ENCODE measurements around the gene ZNF865.
"Not testable (repeated sequence)": the region's sequence is repeated elsewhere in the genome, so short reads cannot be mapped to it uniquely, and the experiment has no call there.

Gene ZNF865

GRCh38 chr19:55605637-55606470 lies at the start of gene ZNF865:
Gene ZNF865 (plus strand): TSS chr19:55605647. CDS start chr19:55613619, 7,972 bp downstream.
- Mint-ChIP-seq H3K27ac (peak within 1 kb of the TSS; percentile 99), H3K4me1 (peaks cover 54 to 71% of the 10 kb centered on the region in 2 donors), H3K27me3 (no peaks in the 10 kb centered on the region), H3K4me3 (peak within 1 kb of the TSS; percentile 94 to 99), H3K36me3 (peaks cover 23 to 43% of the 10 kb centered on the region in 2 donors), H3K9me3 (peaks cover 0 to 2% of the 10 kb centered on the region in 2 donors)
- DNase-seq (peak; percentile 73), ATAC-seq (replicated peaks) (peak; percentile 41 to 52)

- ATAC-seq (replicated peaks) = no peak
- H3K27ac Mint-ChIP-seq = no peak overlapping the region
- H3K36me3 Mint-ChIP-seq = no peaks in the 10 kb centered on the region
- peaks cover 12 to 22% of the 10 kb centered on the region in 2 donors for H3K27me3 Mint-ChIP-seq
- H3K9me3 Mint-ChIP-seq = peaks cover 3 to 4% of the 10 kb centered on the region in 2 donors
- no peaks in the 10 kb centered on the region for H3K4me1 Mint-ChIP-seq
- H3K4me3 Mint-ChIP-seq = no peak overlapping the region
- DNase-seq = no peak
These were observed 45.8 kb upstream of the ZNF865 start for GRCh38 chr19:55559684-55560083.

DNA sequence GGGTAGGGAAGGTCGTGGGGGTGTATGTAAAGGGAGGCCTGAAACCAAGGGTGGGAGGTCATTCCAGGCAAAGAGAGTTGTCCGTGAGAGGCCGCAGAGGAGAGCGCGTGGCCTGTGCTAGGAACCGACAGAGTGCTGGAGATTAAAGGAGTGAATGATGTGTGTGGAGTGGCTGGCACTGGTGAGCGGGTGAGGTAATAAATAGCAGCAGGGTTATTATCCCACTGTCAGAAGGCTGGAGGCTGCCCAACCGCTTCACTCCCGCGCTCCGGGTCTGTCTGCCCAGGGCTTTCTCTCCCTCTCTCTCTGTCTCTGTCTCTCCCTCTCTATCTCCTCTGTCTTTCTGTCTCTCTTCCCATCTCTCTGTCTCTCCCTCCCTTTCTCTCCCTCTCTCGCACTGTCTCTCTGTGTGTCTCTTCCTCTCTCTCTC lies 42.2 kb upstream of the ZNF865 start:
- Mint-ChIP-seq H3K9me3 (peaks cover 3 to 4% of the 10 kb centered on the region in 2 donors), H3K4me3 (no peak overlapping the region), H3K27me3 (peaks cover 25 to 39% of the 10 kb centered on the region in 2 donors), H3K36me3 (no peaks in the 10 kb centered on the region), H3K4me1 (no peaks in the 10 kb centered on the region), H3K27ac (no peak overlapping the region)
- no peak for ATAC-seq (replicated peaks)
- DNase-seq = no peak

- H3K9me3 Mint-ChIP-seq = no peaks in the 10 kb centered on the region
- H3K27me3 Mint-ChIP-seq = peaks cover 22 to 25% of the 10 kb centered on the region in 2 donors
- ATAC-seq (replicated peaks) (no peak), DNase-seq (no peak)
- no peak overlapping the region for H3K27ac Mint-ChIP-seq
- H3K4me1 Mint-ChIP-seq = no peaks in the 10 kb centered on the region
- no peaks in the 10 kb centered on the region for H3K36me3 Mint-ChIP-seq
- H3K4me3 Mint-ChIP-seq = no peak overlapping the region
These were observed 38.6 kb upstream of the ZNF865 start for GRCh38 chr19:55566823-55567222.

DNA sequence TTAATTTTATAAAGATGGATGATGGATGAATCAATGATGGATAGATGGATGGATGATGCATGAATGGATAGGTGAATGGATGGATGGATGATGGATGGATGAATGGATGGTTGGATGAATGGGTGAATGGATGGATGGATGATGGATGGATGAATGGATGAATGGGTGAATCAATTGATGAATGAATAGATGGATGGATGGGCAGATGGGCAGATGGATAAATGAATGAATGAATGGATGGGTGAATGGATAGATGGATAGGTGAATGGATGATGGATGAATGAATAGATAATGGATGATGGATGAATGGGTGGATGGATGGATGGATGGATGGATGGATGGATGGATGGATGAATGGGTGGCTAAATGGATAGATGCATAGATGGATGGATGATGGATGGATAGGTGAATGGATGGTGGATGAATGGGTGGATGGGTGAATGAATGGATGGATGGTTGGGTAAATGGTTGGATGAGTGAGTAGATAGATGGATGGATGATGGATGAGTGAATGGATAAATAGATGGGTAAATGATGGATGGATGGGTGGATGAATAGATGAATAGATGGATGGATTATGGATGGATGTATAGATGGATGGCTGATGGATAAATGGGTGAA lies 37.6 kb upstream of the ZNF865 start:
- H3K4me1 Mint-ChIP-seq = no peaks in the 10 kb centered on the region
- no peaks in the 10 kb centered on the region for H3K9me3 Mint-ChIP-seq
- H3K4me3 Mint-ChIP-seq = no peak overlapping the region
- H3K27me3 Mint-ChIP-seq = peaks cover 22 to 25% of the 10 kb centered on the region in 2 donors
- no peak overlapping the region for H3K27ac Mint-ChIP-seq
- no peak for DNase-seq
- H3K36me3 Mint-ChIP-seq = no peaks in the 10 kb centered on the region
- ATAC-seq (replicated peaks) = no peak

- not testable (repeated sequence) for H3K4me1 Mint-ChIP-seq; H3K4me3 Mint-ChIP-seq; H3K9me3 Mint-ChIP-seq; H3K36me3 Mint-ChIP-seq; ATAC-seq (replicated peaks); DNase-seq; H3K27ac Mint-ChIP-seq
- H3K27me3 Mint-ChIP-seq = peaks cover 13 to 19% of the 10 kb centered on the region in 2 donors
These were observed 36.0 kb upstream of the ZNF865 start for GRCh38 chr19:55569477-55569876.

DNA sequence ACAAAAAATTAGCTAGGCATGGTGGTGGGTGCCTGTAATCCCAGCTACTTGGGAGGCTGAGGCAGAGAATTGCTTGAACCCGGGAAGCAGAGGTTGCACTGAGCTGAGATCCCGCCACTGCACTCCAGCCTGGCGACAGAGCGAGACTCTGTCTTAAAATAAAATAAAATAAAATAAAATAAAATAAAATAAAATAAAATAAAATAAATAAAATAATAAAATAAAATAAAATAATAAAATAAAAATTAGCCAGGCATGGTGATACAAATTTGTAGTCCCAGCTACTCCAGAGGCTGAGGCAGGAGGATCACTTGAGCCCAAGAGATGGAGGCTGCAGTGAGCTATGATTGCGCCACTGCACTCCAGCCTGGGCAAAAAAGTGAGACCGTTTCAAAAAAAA lies 31.5 kb upstream of the ZNF865 start:
- not testable (repeated sequence) for ATAC-seq (replicated peaks); H3K27ac Mint-ChIP-seq; DNase-seq; H3K27me3 Mint-ChIP-seq; H3K9me3 Mint-ChIP-seq; H3K4me1 Mint-ChIP-seq; H3K4me3 Mint-ChIP-seq
- peaks cover 18 to 22% of the 10 kb centered on the region in 2 donors for H3K36me3 Mint-ChIP-seq

GRCh38 chr19:55576746-55577145 lies 28.7 kb upstream of the ZNF865 start:
- H3K36me3 Mint-ChIP-seq = peaks cover 23 to 27% of the 10 kb centered on the region in 2 donors
- ATAC-seq (replicated peaks) (no peak), DNase-seq (no peak)
- H3K27ac Mint-ChIP-seq = no peak overlapping the region
- no peaks in the 10 kb centered on the region for H3K27me3 Mint-ChIP-seq
- H3K4me3 Mint-ChIP-seq = no peak overlapping the region
- peaks cover 15 to 17% of the 10 kb centered on the region in 2 donors for H3K4me1 Mint-ChIP-seq
- peaks cover 2 to 4% of the 10 kb centered on the region in 2 donors for H3K9me3 Mint-ChIP-seq

GRCh38 chr19:55578031-55578760 lies 27.3 kb upstream of the ZNF865 start:
- H3K27me3 Mint-ChIP-seq = no peaks in the 10 kb centered on the region
- H3K4me1 Mint-ChIP-seq = peaks cover 18 to 22% of the 10 kb centered on the region in 2 donors
- peaks cover 2 to 4% of the 10 kb centered on the region in 2 donors for H3K9me3 Mint-ChIP-seq
- no peak overlapping the region for H3K27ac Mint-ChIP-seq
- H3K4me3 Mint-ChIP-seq = no peak overlapping the region
- no peak for DNase-seq
- ATAC-seq (replicated peaks) = no peak
- H3K36me3 Mint-ChIP-seq = peaks cover 23 to 27% of the 10 kb centered on the region in 2 donors

DNA sequence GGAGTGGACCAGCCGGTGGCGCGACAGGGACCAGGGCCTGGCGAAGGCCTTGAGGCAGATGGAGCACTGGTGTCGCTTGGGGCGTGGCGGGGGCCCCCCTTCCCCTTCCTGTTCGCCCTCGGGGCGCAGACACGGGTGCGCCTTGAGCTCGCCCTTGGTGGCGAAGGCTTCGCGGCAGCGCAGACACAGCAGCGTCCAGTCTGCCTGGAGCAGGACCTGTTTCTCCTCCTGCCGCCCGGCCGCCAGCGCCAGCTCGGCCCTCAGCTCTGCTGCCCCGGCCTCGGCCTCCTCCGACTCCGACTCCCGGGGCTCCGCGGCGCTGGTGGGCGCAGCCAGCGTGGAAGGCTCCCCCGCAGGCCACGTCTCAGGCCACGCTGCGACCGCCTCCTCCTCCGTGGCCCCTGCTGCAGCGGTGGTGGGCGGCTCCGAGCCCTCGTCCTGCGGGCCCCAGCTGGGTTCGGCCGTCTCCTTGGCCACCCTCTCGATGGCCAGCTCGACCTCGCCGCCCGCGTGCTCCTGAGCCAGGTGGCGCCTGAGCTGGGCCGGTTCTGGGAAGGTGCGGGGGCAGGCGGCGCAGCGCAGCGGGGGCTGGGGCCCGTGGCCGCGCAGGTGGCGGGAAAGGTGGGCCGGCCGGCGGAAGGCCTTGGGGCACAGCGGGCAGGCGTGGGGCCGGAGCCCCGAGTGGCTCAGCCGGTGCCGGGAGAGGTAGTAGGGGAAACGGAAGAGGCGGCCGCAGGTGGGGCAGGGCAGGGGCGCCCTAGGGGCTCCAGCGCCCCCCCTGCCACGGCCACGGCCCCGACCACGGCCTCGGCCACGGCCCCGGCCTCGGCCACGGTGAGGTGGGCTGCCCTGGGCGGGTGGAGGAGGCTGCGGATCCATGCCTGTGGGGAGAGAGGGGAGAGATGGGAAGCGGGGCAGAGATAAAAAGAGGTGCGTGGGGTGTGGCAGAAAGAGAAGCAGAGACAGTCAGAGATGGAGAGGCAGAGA lies 26.4 kb upstream of the ZNF865 start:
- Mint-ChIP-seq H3K27me3 (no peaks in the 10 kb centered on the region), H3K27ac (peak overlapping the region; percentile 90), H3K4me1 (peaks cover 18 to 22% of the 10 kb centered on the region in 2 donors), H3K9me3 (peaks cover 2 to 4% of the 10 kb centered on the region in 2 donors), H3K36me3 (peaks cover 23 to 27% of the 10 kb centered on the region in 2 donors), H3K4me3 (peak overlapping the region; percentile 86 to 88)
- DNase-seq (no peak), ATAC-seq (replicated peaks) (no peak)

- H3K4me1 Mint-ChIP-seq = peaks cover 18 to 22% of the 10 kb centered on the region in 2 donors
- H3K27me3 Mint-ChIP-seq = no peaks in the 10 kb centered on the region
- peak overlapping the region; percentile 86 to 88 for H3K4me3 Mint-ChIP-seq
- DNase-seq = no peak
- peak overlapping the region; percentile 90 for H3K27ac Mint-ChIP-seq
- H3K36me3 Mint-ChIP-seq = peaks cover 23 to 27% of the 10 kb centered on the region in 2 donors
- peaks cover 2 to 4% of the 10 kb centered on the region in 2 donors for H3K9me3 Mint-ChIP-seq
- ATAC-seq (replicated peaks) = peak; percentile 29 to 44
These were observed 25.5 kb upstream of the ZNF865 start for GRCh38 chr19:55579766-55580621.

- Mint-ChIP-seq H3K27ac (peak within 1 kb of the TSS; percentile 91), H3K36me3 (peaks cover 23% of the 10 kb centered on the region in 2 donors), H3K4me1 (peaks cover 22 to 28% of the 10 kb centered on the region in 2 donors), H3K4me3 (peak within 1 kb of the TSS; percentile 86 to 88), H3K9me3 (peaks cover 2 to 4% of the 10 kb centered on the region in 2 donors), H3K27me3 (no peaks in the 10 kb centered on the region)
- peak; percentile 79 to 84 for ATAC-seq (replicated peaks)
- DNase-seq = peak; percentile 79
These were observed 24.8 kb upstream of the ZNF865 start, which contains the start of gene ZNF579 for GRCh38 chr19:55580628-55581144. Gene ZNF579 (minus strand): TSS chr19:55580848. CDS start chr19:55579639, 1,209 bp downstream.

Measured in stimulated activated naive B cell treated with anti-CD40 and anti-IgM and Interleukin-4, amounts not matched to agents 10 μg/mL and 1 μg/mL and 100 μg/mL, for 72 hours (primary cell).